Stimulated activated CD4-positive, alpha-beta T cell treated with anti-CD3 and anti-CD28 coated beads, Interleukin-4, amount 100 ng/mL, for 48 hours (primary cell): Measurements from ENCODE around the gene POC1A.

Experiments used
- DNase-seq, 2 donors: peaks; one replicate each; pipeline ENCODE4 v3.0.0-alpha.2; 2020; ENCODE audit warnings: low read depth in 2 of 2

The POC1A gene

DNA sequence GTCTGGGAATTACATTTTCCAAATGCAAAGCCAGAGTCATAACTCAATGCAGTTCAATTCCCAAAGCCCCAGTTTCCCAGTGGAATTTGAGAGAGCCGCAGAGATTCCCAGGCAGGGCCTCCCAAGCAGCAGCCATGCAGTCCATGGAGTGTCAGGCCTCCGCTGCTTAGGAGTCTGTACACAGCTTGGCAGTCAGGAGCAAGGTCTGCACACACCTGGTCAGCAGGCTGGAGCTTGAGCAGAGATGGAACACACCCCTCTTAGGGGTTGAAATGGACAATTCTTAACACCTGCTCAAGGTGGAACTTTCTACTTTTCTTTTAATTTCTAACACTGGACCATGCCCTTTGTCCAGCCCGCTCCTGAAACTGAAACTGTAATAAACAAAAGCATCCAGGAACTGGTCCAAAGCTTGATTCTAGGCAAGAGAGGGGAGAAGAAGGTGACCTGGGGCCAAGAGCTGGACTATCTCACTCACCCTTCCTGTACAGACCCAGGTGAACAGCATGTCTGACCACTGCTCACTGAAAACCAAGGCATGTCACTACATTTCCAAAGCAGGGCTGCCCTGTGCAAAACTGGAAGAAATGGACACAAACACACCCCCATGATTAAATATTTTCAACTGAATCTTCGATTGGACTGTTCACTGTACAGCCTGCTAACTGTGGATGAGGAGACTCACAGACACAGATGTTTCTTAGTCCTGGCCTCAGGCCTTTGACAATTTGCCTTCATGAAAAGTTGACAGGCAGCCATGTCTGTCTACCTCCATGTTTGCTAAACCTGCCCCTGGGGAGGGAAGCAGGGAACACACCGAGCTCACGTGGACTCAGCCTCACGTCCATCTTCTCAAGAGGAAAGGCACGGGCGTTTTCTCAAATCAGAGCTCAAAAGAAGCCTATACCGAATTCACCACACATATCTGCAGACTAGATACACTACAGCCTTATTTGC lies 49.3 kb downstream of the POC1A start:
- no peak for DNase-seq

DNA sequence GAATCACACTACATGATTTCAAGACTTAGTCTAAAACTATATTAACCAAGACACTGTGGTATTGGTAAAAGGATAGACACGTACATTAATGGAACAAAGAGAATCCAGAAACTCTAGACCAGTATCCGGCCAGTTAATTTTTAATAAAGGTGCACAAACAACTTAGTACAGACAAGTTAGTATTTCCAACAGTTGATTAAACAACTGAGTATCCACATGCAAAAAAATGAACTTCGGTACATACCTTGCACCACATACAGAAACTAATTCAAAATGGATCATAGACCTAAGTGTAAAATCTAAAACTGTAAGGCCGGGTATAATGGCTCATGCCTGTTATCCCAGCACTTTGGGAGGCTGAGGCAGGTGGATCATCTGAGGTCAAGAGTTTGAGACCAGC lies 51.3 kb downstream of the POC1A start:
- DNase-seq = no peak

DNA sequence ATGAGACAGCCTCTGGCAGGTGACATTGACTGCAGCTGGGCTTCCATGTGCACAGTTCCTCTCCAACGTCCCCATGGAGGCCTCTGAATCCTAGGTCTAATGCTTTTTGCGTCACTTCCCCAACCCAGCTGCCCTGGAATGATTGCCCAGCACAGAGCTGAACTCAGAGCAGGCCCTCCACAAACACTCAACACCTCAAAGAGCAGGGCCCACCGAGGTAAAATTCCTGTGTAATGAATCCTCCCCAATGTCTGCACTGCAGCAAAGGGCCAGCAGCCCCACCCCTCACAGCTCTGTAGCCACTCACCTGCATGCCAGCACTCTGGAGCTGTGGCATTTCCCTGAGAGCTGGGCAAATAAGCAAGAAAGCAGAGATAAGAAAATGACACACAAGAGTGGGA lies 55.2 kb downstream of the POC1A start:
- DNase-seq = no peak

DNA sequence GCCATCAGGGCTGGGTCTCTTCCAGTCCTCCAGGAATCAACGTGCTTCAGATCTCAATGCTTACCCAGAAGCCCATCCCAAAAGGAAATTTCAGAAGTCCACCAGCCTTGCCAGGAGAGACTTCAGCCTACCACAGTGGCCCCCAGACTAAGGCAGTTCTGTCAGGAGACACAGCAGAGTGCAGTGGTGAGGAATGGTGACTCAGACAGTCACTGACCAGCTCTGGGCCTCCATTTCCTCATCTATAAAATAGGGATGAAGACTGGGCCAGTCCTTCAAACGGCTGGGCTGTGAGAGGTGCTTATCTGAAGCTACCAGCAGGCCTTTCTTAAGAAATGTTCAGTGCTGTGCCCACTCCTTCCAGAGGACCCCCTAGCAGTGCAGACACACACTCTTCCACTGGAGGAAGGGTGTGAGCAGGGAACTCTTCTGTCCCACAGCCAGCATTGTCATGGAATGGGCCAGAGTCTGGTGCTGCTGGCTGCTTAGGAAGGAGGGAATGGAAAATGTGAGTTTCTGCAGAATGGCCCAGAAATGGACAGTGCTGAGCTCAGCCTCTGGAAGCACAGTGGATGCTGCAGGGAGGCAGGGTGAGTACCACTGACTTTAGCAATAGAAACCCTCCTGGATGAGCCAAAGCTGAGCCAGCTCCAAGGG lies 56.2 kb downstream of the POC1A start:
- DNase-seq = no peak

DNA sequence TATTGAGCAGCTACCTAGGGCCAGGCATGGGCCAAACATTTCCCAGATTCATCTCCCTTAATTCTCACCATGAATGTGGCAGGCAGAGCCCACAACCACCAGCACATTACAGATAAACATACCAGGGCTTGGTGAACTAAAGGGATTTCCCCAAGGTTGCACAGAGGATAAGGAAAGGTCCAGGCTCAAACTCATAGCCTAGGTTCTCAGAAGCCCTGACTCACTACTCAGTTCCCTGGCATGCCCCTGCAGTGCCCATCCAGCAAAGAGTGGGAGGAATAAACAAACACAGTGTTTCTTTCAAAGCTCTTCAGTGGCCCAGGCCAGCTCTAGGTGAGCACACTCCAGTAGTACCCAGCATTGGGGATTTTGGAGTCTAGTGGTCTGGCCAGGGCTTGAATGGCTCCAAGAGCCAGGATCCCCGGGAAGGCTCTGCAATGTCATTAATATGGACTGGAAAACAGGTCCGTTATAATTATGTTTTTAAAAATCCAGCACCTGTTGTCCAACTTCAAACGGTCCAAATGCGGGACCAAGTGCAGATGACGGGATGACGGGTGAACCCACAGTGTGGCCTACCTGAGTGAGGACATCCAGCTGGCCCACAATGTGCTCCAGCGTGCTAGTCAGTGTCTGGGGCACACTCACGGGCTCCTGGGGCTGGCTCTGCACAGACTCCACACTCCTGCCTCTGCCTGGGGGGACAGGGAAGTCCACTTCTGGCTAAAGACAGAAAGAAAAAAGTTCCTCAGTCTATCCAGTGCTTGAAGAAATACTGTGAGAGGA lies 58.0 kb downstream of the POC1A start:
- DNase-seq = no peak

DNA sequence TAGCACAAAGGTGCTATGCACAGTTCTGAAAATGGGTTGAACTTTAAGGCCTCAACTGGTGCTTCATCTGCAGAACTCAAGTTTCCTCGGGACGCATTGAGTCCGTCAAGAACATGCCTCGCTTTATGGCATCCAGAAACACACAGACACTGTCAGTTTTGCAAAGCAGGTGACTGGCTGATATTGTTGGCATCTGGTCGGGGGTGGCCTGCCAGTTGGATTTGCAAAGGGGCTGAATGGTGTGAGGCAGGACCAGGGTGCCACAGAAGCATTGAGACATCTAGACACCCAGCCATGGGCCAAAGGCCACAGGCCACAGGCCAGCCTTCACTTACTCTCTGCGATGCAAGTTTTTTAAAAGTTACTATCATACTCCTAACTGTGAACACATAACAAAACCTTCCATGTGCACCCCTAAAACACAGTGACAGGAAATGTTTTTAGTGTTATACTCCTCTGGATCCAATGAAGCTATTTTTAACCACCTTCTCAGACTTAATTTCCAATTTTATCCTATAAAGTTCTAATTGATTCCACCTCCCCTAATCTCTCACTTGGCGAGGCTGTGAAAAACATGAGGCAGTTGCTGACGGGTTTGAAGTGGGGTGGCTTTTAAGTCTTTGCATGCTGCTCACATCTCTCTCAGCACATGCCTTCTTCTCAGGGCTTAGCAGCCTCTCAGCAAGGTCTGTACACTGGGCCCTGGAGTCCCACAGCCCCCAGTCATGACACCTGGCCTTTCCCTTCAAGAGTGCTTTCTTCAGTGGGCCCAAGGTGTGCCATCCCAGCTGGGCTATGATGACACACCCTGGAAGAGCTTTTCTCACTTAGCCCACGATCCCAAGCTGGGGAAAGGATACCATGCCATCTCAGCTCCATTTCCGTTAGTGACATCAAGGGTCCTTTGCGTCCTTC lies 59.4 kb downstream of the POC1A start:
- DNase-seq = no peak

DNA sequence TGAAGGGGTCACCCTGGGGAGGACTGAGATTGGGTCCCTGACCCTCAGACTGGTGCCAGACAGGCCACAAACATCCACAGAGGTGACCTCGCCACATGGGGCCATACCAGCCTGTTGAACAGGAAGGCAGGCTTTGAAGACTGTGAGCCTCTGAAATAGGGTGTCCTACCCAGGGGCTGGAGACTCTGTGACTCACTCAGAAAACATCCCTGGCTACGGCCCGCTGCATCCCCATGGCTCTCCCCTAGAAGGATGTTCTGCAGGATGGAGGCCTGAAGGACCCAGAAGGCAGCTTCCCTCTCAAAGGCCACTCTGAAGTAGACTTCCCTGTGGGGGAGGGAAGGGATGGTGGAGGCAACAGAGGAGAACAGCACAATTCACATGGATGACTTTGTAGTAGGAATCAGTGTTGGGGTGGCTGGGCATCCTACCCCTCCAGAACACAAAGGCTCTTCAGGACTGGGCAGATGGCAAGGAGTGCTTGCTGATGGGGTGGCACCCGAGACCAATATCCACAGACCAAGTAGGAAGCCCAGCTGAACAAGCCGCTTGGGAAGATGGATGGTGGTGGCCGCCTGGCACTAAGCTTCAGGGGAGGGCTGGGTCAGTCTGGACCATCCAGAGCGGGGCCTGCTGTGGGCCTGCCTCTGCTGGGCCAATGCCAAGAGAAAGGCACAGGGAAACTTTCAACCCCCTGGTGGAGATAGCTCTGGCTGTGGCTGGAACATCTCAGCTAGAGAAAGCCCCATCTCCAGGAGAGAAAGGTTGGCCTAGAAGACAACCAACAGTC lies 60.3 kb downstream of the POC1A start:
- no peak for DNase-seq

DNA sequence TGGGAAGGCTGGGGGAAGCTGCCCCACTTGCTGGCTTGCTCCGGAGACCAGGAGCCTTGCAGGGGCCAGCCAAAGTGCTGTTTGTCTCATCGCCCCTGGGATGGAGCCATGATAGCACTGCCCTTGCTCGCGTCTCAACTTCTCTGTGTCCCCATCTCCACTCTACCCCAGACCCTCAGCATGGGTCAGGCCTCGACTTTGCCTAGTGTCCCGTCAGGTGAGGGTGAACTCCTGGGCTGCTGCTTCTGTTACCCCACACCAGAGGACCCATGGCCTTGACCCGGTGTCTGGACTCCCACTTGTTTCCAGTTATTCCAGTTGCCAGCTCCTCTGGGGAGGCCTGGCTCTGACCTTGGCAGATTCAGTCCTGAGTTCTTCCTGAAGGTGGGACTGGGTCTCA lies 61.3 kb downstream of the POC1A start:
- no peak for DNase-seq

DNA sequence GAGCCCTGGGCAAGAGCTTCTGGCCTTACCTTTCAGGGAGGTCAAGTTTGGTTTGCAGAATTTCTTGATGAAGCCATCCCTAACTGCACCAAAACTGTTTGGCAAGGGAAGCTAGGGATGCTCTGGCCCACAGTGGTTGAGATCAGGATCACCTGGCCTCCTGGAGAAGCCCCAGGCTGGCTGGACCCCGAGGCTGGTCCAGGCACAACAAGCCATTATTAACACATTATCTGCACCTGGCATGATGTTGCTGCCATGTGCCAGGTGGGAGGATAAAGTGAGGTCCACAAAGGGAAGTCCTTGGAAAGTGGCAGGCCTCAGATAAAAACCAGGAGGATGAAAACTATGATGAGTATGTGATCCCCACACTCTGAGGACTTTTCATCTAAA lies 62.0 kb downstream of the POC1A start:
- no peak for DNase-seq

DNA sequence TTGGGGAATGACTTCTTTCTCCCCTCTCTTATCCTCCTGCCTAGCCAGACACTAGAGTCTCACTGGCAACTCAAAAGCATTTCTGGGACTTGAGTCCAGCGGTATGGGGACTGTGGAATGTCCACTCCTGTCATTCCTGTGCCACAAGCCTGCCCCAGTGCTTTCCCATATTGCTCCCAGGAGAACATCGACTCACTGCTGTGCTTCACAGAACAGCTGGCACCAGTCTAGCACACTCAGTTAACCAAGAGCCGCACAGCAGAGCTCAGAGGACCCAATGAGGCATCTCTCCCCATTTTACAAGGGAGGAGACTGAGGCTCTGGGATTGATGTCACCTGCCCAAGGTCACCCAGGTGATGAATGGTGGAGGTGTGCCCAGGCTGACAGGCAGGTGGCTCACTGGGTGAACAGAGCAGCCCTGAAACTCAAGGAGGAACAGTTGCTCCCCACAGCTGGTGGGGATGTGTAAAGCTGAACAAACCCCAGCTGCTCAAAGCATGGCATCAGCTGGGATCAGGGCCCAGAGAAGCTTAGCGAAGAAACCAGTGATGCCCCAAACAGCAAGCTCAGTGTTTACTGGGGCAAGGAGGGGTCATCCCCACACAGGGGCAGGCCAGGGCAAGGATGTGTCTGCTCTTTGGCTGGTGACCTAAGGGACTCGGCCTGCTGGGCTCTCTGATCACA lies 62.5 kb downstream of the POC1A start:
- DNase-seq = no peak

DNA sequence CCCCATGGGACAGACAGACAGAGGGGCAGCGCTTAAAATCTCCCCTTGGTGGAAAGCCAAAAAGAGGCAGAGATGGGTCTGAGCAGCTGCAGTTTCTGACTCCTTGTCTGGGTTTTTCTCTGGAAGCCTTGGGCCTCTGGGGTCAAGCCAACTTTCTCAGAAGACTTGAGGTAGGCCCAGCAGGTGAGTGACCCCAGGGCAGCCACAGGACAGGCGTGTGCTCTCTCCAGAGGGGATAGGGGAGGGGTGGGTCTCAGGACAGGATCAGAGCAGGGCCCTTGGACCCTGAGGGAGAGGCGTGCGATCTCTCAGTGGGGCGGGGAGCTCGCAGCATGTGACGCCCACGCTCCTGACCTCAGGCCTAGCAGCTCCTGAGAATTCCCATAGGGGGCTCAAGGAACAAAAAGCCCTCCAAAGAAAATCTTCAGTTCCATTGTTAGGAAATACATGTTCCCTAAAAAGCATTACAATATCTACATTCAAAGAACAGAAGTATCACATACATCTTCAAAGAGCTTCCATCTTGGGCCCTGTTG lies 63.2 kb downstream of the POC1A start:
- DNase-seq = no peak

DNA sequence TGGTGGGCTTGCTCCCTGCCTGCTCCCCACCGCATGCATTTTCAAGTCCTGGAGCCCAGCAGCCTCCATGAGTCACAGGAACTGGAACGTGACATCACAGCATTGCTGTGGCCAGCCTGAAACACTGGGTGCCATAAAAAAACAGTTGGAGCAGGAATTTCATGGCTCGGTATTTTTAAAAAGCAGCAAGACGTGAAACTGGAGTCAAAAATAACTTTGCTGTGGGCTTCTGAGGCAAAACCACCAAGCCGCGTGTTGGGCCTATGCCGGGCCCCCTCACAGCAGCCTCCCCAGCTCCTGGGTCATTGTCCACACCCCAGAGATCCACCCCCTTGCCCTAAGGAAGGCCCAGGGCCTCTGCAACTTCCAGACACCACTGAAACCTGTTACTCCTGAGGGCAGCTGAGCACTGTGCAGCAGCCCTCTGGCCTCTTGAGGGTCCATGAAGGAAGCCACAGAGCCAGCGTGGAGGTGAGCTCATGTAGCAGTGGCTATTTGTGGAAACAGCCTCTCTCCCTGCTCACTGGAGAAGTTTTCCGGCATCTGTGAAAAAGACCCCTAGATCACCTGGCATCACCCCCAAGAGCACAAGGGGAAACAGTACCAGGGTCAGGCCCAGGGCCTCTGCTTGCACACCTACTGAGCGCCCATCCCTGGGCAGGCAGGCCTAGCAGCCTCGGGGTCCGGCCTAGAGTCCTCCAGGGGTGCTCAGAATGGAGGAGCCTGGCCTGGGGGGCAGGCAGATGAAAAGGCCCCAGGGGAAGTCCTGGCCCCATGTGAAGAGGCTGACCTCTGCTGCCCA lies 63.9 kb downstream of the POC1A start:
- DNase-seq = no peak

DNA sequence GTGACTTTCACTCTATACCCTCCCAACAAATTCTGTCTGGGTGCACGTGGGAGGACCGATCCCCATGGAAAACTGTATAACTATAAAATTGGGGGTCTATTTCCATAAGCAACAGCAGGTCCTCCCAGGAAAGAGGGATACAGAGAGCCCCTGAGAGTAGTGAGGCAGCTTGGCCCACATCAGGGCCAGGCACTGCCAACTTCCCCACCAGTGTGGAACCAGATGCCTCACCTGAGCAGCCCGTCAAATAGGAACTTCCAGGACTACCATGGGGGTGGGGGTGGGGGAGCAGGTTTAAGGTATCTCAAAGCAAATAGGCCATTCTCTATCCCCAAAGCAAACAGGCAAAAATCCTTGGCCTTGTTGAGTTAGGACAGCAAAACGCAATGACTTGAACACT lies 64.5 kb downstream of the POC1A start:
- no peak for DNase-seq

DNA sequence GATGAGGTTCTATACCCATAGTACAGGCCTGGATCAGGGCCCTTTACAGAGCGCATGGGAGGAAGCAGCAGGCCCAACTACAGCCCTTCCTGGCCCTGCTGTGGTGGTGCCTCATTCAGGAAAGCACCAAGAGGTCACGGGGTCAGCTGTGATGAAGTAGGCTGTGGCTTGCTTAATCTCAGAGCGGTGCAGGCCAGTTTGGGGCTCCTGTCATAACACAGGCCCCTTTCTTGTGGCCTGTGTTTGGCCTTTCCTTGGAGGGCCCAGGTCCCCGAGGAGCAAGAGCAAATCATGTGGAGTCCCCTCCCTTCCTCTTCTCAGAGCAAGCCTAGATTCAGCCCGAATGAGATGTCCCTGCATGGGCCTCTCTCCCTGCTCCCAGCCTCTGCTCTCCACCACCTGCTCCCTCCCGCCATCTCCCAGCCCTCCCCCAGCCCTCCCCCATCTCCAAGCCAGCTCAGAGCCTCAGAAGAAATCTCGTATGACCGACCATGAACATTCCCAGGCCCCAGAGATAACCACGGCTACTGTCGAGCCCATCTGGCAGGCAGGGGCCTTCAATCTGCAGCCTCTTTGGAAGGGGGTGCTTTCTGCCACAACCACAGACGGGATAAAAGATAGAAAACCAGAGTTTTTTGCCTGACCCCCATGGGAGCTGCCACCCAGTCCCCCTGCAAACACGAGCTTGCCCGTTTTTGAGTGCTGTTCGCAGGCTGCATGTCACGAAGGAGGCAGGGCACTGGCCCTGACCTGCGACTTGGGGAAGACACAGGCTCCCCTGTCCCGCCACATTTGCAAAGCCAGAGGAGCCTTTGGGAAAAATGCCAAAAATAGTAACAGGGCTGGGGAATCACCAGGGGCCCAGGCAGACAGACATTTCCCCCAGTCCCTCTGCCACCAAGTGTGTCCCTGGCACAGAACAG lies 65.5 kb downstream of the POC1A start:
- DNase-seq = no peak

DNA sequence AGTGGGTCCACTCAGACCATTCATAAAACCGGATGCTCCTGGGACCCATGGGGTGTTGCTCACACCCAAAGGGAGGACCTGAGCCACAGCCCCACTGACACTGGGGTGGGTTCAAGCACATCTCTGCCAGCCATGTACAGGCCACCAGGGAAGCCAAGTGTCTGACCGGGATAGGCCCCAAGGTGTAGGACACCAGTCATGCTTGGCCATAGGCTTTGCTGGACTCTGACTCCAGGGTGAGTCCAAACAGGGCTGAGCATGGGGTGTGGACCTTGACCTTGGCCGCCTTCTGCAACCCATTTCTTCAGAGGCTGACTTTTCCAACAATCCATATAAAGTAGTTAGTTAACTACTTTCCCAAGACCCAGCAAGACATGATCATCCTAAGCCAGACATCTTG lies 66.5 kb downstream of the POC1A start:
- DNase-seq = no peak

DNA sequence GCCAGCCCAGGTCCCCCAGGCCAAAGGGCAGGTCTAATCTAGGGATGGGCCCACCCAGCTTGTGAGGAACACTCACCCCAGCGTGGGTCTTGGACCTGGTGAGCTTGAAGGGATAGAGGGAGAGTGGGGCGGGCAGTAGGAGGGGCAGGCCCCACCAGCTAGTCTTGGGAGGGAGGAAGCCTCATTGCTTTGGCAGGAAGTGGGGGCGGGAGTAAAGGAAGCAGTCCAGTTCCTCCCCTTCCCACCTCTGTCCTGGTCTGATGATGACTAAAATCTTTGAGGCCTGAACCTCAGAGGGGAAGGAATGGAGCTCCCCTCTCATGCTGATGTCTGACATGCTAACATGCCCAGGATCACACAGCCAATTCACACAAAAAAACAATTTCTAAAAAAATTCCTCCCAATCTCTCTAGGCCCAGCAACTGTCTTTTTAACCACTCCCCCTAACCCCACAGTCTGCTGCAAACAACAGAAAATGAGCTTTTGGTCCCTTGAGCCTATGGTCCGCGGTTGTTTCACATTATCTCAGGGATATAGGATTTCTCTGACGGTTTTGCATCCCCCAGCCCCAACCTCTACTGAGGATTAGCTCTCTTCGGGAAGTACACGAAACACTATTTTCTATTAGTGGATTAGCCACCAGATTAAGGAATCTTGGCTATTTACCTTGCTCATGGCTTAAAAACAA lies 67.1 kb downstream of the POC1A start:
- no peak for DNase-seq

DNA sequence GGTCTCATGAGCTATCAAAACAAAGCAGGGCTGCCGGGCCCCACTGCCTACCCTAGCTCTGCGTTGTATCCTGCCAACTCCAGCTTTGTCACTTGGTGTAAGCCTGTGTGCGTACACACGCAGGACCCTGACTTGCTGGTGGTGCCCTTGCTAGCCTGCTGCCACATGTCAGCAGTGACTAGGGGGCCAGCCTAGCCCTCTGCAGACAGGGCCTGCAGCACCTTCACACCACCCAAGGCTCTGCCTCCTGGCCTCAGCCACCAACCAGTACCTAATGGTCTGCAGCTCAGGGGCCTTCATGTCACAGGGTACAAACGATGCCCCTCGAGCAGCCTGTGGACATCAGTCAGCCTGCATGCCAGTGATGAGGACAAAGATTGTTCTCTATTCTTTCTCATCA lies 67.8 kb downstream of the POC1A start:
- no peak for DNase-seq
